AG09309 (cell line): ENCODE measurements around the gene IER5L.

Experiments
- DNase-seq: peaks from one replicate; pipeline ENCODE4 v3.0.0-alpha.2; 2010; ENCODE audit warnings: low read depth
- H3K4me3 ChIP-seq: 2 replicates; pipeline ENCODE4 v1.5.1; 2011; ENCODE audit warnings: mild to moderate bottlenecking, low read depth, low read length, moderate library complexity; ENCODE audit not compliant: control insufficient read depth
- TF ChIP-seq, protein P1 (sequence below): IDR thresholded peaks from 2 replicates; pipeline ENCODE4 v1.5.1; 2011; ENCODE audit warnings: mild to moderate bottlenecking, low read depth, low read length, inconsistent platforms; ENCODE audit not compliant: insufficient read depth, control insufficient read depth; ENCODE audit errors: missing control alignments

Gene IER5L

GRCh38 chr9:129222819-129223218 is 44.8 kb upstream of the IER5L start:
- no peak overlapping the region for H3K4me3 ChIP-seq
- no peak for DNase-seq
- TF ChIP-seq, protein P1, sequence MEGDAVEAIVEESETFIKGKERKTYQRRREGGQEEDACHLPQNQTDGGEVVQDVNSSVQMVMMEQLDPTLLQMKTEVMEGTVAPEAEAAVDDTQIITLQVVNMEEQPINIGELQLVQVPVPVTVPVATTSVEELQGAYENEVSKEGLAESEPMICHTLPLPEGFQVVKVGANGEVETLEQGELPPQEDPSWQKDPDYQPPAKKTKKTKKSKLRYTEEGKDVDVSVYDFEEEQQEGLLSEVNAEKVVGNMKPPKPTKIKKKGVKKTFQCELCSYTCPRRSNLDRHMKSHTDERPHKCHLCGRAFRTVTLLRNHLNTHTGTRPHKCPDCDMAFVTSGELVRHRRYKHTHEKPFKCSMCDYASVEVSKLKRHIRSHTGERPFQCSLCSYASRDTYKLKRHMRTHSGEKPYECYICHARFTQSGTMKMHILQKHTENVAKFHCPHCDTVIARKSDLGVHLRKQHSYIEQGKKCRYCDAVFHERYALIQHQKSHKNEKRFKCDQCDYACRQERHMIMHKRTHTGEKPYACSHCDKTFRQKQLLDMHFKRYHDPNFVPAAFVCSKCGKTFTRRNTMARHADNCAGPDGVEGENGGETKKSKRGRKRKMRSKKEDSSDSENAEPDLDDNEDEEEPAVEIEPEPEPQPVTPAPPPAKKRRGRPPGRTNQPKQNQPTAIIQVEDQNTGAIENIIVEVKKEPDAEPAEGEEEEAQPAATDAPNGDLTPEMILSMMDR, result no peak

DNA sequence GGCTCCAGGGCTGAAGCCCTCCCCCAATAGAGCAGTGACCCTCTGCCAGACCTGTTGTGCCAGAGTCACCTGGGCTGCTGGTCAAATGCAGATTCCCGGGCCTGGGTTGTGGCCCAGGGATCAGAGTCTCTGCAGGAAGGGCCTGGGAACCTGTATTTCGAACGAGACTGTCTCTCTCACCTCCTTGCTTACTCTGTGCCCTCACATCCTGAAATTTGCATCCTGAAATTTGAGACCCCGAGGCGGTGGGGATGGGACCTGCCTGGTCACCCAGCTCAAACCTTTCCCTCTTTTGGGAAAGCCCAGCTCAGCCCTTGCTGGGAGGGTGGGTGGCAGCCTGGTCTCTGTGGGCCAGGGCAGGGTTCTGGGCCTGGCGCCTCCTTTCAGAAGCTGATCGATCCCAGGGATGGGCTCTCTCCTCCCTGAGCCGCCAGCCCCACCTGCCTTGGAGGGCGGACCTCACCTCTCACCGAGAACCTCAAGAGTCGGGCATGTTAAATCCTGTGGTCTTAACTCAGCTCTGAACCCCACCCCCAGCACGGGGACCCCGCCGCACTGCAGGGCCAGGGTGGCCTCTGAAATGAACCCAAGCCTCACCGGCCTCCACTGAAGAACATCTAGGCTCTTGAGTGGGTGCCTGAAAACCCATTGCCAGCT is 44.0 kb upstream of the IER5L start:
- TF ChIP-seq, protein P1, result no peak
- DNase-seq, result no peak
- no peak overlapping the region for H3K4me3 ChIP-seq

DNA sequence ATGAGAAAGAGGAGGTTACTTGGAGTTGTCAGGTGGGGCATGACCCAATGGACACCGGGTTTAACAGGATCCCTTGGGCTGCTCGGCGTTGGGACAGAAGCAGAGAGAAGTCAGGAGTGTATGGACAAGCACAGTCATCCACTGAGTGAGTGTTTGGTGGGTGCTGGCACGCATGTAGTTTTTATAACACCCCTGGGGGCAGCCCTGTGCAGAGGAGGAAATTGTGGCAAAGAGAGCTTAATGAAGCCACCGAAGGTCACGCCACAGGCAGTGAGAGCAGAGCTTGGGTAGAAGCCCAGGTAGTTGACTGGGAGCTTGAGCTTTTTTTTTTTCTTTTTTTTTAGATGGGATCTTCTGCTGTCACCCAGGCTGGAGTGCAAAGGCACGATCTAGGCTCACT is 43.2 kb upstream of the IER5L start:
- no peak overlapping the region for H3K4me3 ChIP-seq
- DNase-seq, result no peak
- TF ChIP-seq, protein P1, result no peak

GRCh38 chr9:129220771-129221170 is 42.7 kb upstream of the IER5L start:
- DNase-seq, result no peak
- TF ChIP-seq, protein P1, result no peak
- no peak overlapping the region for H3K4me3 ChIP-seq

GRCh38 chr9:129218918-129219317 is 40.9 kb upstream of the IER5L start:
- TF ChIP-seq, protein P1, result no peak
- no peak for DNase-seq
- H3K4me3 ChIP-seq, result no peak overlapping the region

DNA sequence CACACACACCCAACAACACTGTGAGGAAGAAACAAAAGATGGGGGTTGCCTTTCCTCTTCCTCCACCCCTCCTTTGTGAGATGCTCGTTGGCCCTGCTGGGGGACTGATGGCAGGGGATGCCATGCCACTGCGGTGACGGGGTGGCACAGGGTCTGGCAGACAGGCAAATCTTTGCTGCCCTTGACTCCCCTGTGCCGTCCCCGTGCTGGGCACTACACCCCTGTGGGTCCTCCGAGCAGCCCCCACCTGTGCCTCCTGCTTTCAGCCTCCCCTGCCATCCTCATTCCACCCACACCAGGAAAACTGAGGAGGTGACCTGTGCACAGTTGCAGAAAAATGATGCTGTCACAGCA is 40.2 kb upstream of the IER5L start:
- no peak for DNase-seq
- H3K4me3 ChIP-seq, result no peak overlapping the region
- TF ChIP-seq, protein P1, result no peak

GRCh38 chr9:129213551-129213950 is 35.5 kb upstream of the IER5L start:
- no peak overlapping the region for H3K4me3 ChIP-seq
- TF ChIP-seq, protein P1, result no peak
- no peak for DNase-seq
